ENCODE data around the gene GDF2.

The GDF2 gene

GRCh38 chr10:47366731-47367460, 44.6 kb downstream of the GDF2 start:
- Histone ChIP-seq H3K14ac (ENCODE audit: low read length) (no peak overlapping the region), H3K9ac (ENCODE audit: low read length) (no peak overlapping the region), H4K8ac (ENCODE audit: low read depth, low read length) (no peak overlapping the region), H3K4me1 (ENCODE audit: control insufficient read depth in 1 of 2, insufficient read depth in 2 of 2, low read length in 2 of 2) (no peaks in the 10 kb centered on the region), H3K27me3 (ENCODE audit: insufficient read depth, low read length) (no peaks in the 10 kb centered on the region), H3K9me3 (ENCODE audit: insufficient read depth, low read depth, low read length) (no peaks in the 10 kb centered on the region), H3K23ac (ENCODE audit: low read length) (no peak overlapping the region), H3K4me3 (ENCODE audit: low read depth, low read length) (no peak overlapping the region), H2BK120ac (ENCODE audit: insufficient read depth, low read length, poor library complexity) (no peak overlapping the region), H2AK5ac (ENCODE audit: low read length) (no peak overlapping the region), H4K12ac (ENCODE audit: low read depth, low read length) (no peak overlapping the region), H3K79me1 (ENCODE audit: low read length) (no peaks in the 10 kb centered on the region), H4K91ac (ENCODE audit: low read depth, low read length) (no peak overlapping the region), H3K4ac (ENCODE audit: low read depth, low read length) (no peak overlapping the region), H3K79me2 (ENCODE audit: control insufficient read depth, insufficient read depth, low read length, poor library complexity) (no peaks in the 10 kb centered on the region), H3K36me3 (ENCODE audit: control insufficient read depth in 1 of 2, insufficient read depth in 2 of 2, low read length in 2 of 2) (no peaks in the 10 kb centered on the region), H2BK12ac (ENCODE audit: low read length) (no peak overlapping the region), H3K18ac (ENCODE audit: low read length) (no peak overlapping the region), H2AFZ (ENCODE audit: insufficient read depth, low read length, poor library complexity) (no peak overlapping the region), H3K27ac (ENCODE audit: low read depth, low read length) (no peak overlapping the region), H3K4me2 (ENCODE audit: low read length) (no peak overlapping the region), H2BK5ac (ENCODE audit: low read depth, low read length, poor library complexity) (no peak overlapping the region)
- DNase-seq = no peak
- no CpG with 5 or more reads among the region's 8 CpGs for WGBS (ENCODE audit: extremely low coverage, insufficient coverage, insufficient read length)

DNA sequence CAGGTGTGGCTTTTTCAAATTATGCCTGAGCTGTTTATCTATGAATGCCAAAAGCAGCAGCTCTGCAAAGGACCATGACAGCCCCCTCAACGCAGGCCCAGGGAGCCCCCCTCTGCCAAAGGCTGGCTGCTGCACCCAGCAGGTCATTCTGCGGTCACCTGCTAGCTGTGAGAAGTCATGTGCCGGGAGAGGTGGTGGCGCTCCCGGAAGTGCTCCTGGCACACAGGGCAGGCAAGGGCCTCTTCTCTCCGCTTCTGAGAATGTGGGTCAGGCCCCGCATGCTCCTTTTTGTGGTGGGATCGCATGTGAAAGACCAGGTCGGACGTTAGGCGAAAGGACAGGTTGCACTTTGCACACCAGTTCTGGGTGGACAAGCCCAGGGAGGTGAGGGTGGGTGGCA, 45.4 kb downstream of the GDF2 start:
- H3K27me3 ChIP-seq (ENCODE audit: insufficient read depth, low read length) = no peaks in the 10 kb centered on the region
- no peak overlapping the region for H4K91ac ChIP-seq (ENCODE audit: low read depth, low read length)
- H2BK120ac ChIP-seq (ENCODE audit: insufficient read depth, low read length, poor library complexity) = no peak overlapping the region
- H3K4me1 ChIP-seq (ENCODE audit: control insufficient read depth in 1 of 2, insufficient read depth in 2 of 2, low read length in 2 of 2) = no peaks in the 10 kb centered on the region
- H3K36me3 ChIP-seq (ENCODE audit: control insufficient read depth in 1 of 2, insufficient read depth in 2 of 2, low read length in 2 of 2) = no peaks in the 10 kb centered on the region
- H2AFZ ChIP-seq (ENCODE audit: insufficient read depth, low read length, poor library complexity) = no peak overlapping the region
- H3K23ac ChIP-seq (ENCODE audit: low read length) = no peak overlapping the region
- H3K9me3 ChIP-seq (ENCODE audit: insufficient read depth, low read depth, low read length) = no peaks in the 10 kb centered on the region
- H3K9ac ChIP-seq (ENCODE audit: low read length) = no peak overlapping the region
- no peak overlapping the region for H4K12ac ChIP-seq (ENCODE audit: low read depth, low read length)
- H2BK12ac ChIP-seq (ENCODE audit: low read length) = no peak overlapping the region
- no peak for DNase-seq
- H2BK5ac ChIP-seq (ENCODE audit: low read depth, low read length, poor library complexity) = no peak overlapping the region
- H3K79me1 ChIP-seq (ENCODE audit: low read length) = no peaks in the 10 kb centered on the region
- H3K4ac ChIP-seq (ENCODE audit: low read depth, low read length) = no peak overlapping the region
- no peak overlapping the region for H3K4me3 ChIP-seq (ENCODE audit: low read depth, low read length)
- H3K18ac ChIP-seq (ENCODE audit: low read length) = no peak overlapping the region
- H2AK5ac ChIP-seq (ENCODE audit: low read length) = no peak overlapping the region
- H3K14ac ChIP-seq (ENCODE audit: low read length) = no peak overlapping the region
- H3K4me2 ChIP-seq (ENCODE audit: low read length) = no peak overlapping the region
- no peak overlapping the region for H3K27ac ChIP-seq (ENCODE audit: low read depth, low read length)
- no CpG with 5 or more reads among the region's 11 CpGs for WGBS (ENCODE audit: extremely low coverage, insufficient coverage, insufficient read length)
- no peak overlapping the region for H4K8ac ChIP-seq (ENCODE audit: low read depth, low read length)
- H3K79me2 ChIP-seq (ENCODE audit: control insufficient read depth, insufficient read depth, low read length, poor library complexity) = no peaks in the 10 kb centered on the region

GRCh38 chr10:47368431-47369180, 46.4 kb downstream of the GDF2 start:
- no peak overlapping the region for H3K18ac ChIP-seq (ENCODE audit: low read length)
- no peak overlapping the region for H3K14ac ChIP-seq (ENCODE audit: low read length)
- no peaks in the 10 kb centered on the region for H3K79me1 ChIP-seq (ENCODE audit: low read length)
- no peaks in the 10 kb centered on the region for H3K27me3 ChIP-seq (ENCODE audit: insufficient read depth, low read length)
- H3K79me2 ChIP-seq (ENCODE audit: control insufficient read depth, insufficient read depth, low read length, poor library complexity) = no peaks in the 10 kb centered on the region
- H2BK12ac ChIP-seq (ENCODE audit: low read length) = no peak overlapping the region
- no peak for DNase-seq
- H3K4me1 ChIP-seq (ENCODE audit: control insufficient read depth in 1 of 2, insufficient read depth in 2 of 2, low read length in 2 of 2) = no peaks in the 10 kb centered on the region
- no peak overlapping the region for H4K8ac ChIP-seq (ENCODE audit: low read depth, low read length)
- H3K9ac ChIP-seq (ENCODE audit: low read length) = no peak overlapping the region
- H4K12ac ChIP-seq (ENCODE audit: low read depth, low read length) = no peak overlapping the region
- H3K27ac ChIP-seq (ENCODE audit: low read depth, low read length) = no peak overlapping the region
- no peak overlapping the region for H2BK120ac ChIP-seq (ENCODE audit: insufficient read depth, low read length, poor library complexity)
- H3K4ac ChIP-seq (ENCODE audit: low read depth, low read length) = no peak overlapping the region
- no peaks in the 10 kb centered on the region for H3K36me3 ChIP-seq (ENCODE audit: control insufficient read depth in 1 of 2, insufficient read depth in 2 of 2, low read length in 2 of 2)
- H2AFZ ChIP-seq (ENCODE audit: insufficient read depth, low read length, poor library complexity) = no peak overlapping the region
- no peak overlapping the region for H4K91ac ChIP-seq (ENCODE audit: low read depth, low read length)
- H3K4me2 ChIP-seq (ENCODE audit: low read length) = no peak overlapping the region
- no peak overlapping the region for H3K23ac ChIP-seq (ENCODE audit: low read length)
- H3K9me3 ChIP-seq (ENCODE audit: insufficient read depth, low read depth, low read length) = no peaks in the 10 kb centered on the region
- H2BK5ac ChIP-seq (ENCODE audit: low read depth, low read length, poor library complexity) = no peak overlapping the region
- H2AK5ac ChIP-seq (ENCODE audit: low read length) = no peak overlapping the region
- H3K4me3 ChIP-seq (ENCODE audit: low read depth, low read length) = no peak overlapping the region
- WGBS (ENCODE audit: extremely low coverage, insufficient coverage, insufficient read length) = no CpG with 5 or more reads among the region's 24 CpGs

DNA sequence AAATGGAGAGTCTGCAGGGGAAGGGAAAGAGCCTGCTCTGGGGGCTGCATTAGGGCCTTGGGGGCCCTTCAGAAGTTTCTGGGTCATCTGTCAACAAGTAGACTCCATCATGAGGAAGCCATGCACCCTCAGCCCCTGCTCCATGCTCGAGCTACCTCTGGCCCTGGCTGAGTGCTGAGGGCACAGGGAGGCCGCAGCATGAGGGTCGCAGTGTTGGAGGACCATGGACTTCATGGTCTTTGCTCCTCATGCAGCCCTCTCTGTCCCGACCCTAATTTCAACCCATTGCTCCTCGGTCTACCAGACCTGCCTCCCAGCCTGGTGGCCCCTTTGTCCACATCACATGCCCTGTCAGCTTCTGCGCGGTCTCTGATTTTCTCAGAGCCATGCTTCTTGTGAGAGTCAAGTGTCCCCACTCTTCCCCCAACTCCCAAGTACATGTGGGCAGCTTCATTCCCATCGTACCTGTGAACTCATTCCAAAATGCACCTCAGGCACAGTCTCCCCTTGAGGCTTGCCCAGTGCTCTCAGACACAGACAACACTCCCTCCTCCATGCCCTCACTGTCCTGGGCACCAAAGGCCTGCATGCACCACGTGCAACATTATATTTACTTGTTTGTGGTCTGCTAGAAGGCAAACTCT, 47.1 kb downstream of the GDF2 start:
- Histone ChIP-seq H3K23ac (ENCODE audit: low read length) (no peak overlapping the region), H3K79me2 (ENCODE audit: control insufficient read depth, insufficient read depth, low read length, poor library complexity) (no peaks in the 10 kb centered on the region), H3K79me1 (ENCODE audit: low read length) (no peaks in the 10 kb centered on the region), H2AFZ (ENCODE audit: insufficient read depth, low read length, poor library complexity) (no peak overlapping the region), H3K14ac (ENCODE audit: low read length) (no peak overlapping the region), H3K27me3 (ENCODE audit: insufficient read depth, low read length) (no peaks in the 10 kb centered on the region), H2AK5ac (ENCODE audit: low read length) (no peak overlapping the region), H2BK5ac (ENCODE audit: low read depth, low read length, poor library complexity) (no peak overlapping the region), H4K8ac (ENCODE audit: low read depth, low read length) (no peak overlapping the region), H3K9ac (ENCODE audit: low read length) (no peak overlapping the region), H2BK120ac (ENCODE audit: insufficient read depth, low read length, poor library complexity) (no peak overlapping the region), H3K4ac (ENCODE audit: low read depth, low read length) (no peak overlapping the region), H3K36me3 (ENCODE audit: control insufficient read depth in 1 of 2, insufficient read depth in 2 of 2, low read length in 2 of 2) (no peaks in the 10 kb centered on the region), H3K4me1 (ENCODE audit: control insufficient read depth in 1 of 2, insufficient read depth in 2 of 2, low read length in 2 of 2) (no peaks in the 10 kb centered on the region), H3K27ac (ENCODE audit: low read depth, low read length) (no peak overlapping the region), H4K91ac (ENCODE audit: low read depth, low read length) (no peak overlapping the region), H3K4me2 (ENCODE audit: low read length) (no peak overlapping the region), H3K4me3 (ENCODE audit: low read depth, low read length) (no peak overlapping the region), H3K9me3 (ENCODE audit: insufficient read depth, low read depth, low read length) (no peaks in the 10 kb centered on the region), H3K18ac (ENCODE audit: low read length) (no peak overlapping the region), H4K12ac (ENCODE audit: low read depth, low read length) (no peak overlapping the region), H2BK12ac (ENCODE audit: low read length) (no peak overlapping the region)
- WGBS (ENCODE audit: extremely low coverage, insufficient coverage, insufficient read length) = no CpG with 5 or more reads among the region's 9 CpGs
- DNase-seq = no peak
